RWPE2 (cell line): ENCODE measurements around the gene ARHGAP26.
A peak's percentile ranks its signal among the peaks of the same experiment; 100 is the strongest.

Experiments used
- ATAC-seq: fragments of 200-7000 bp; cut with Tn5 transposase; 3 replicates; pipeline ENCODE4 v1.9.1; 2021; ENCODE audit warnings: low read depth
- DNase-seq: peaks from one replicate; pipeline ENCODE4 v3.0.0-alpha.2; 2020; ENCODE audit warnings: low spot score
- H3K27ac ChIP-seq: fragments of 450-650 bp; 2 replicates; pipeline ENCODE4 v1.5.1; 2017; ENCODE audit warnings: mild to moderate bottlenecking; ENCODE audit not compliant: poor library complexity, severe bottlenecking
- H3K27me3 ChIP-seq: fragments of 250-450 bp; sonication (Bioruptor Pico); 2 replicates; pipeline ENCODE4 v1.5.1; 2021; ENCODE audit warnings: mild to moderate bottlenecking, moderate library complexity; ENCODE audit not compliant: insufficient read depth, poor library complexity, severe bottlenecking
- H3K36me3 ChIP-seq: fragments of 250-450 bp; sonication (Bioruptor Pico); 2 replicates; pipeline ENCODE4 v1.5.1; 2020; ENCODE audit warnings: low read depth, mild to moderate bottlenecking, moderate library complexity
- H3K4me1 ChIP-seq: fragments of 250-450 bp; sonication (Bioruptor Pico); 2 replicates; pipeline ENCODE4 v1.5.1; 2021; ENCODE audit warnings: mild to moderate bottlenecking, moderate library complexity; ENCODE audit not compliant: insufficient read depth, poor library complexity, severe bottlenecking
- H3K4me3 ChIP-seq: fragments of 250-450 bp; sonication (Bioruptor Pico); 2 replicates; pipeline ENCODE4 v1.5.1; 2021; ENCODE audit warnings: mild to moderate bottlenecking, moderate library complexity; ENCODE audit not compliant: severe bottlenecking
- H3K9me3 ChIP-seq: fragments of 250-450 bp; sonication (Bioruptor Pico); 2 replicates; pipeline ENCODE4 v1.5.1; 2021; ENCODE audit warnings: mild to moderate bottlenecking, moderate library complexity; ENCODE audit not compliant: severe bottlenecking
- TF ChIP-seq, protein P1 (sequence below): fragments of 450-650 bp; IDR thresholded peaks from one replicate; pipeline ENCODE4 v1.5.1; 2017; ENCODE audit warnings: mild to moderate bottlenecking, moderate library complexity; ENCODE audit not compliant: poor library complexity, severe bottlenecking

ARHGAP26 gene

GRCh38 chr5:143073766-143074165 lies 303.6 kb downstream of the ARHGAP26 start:
- peaks cover 9% of the 10 kb centered on the region for H3K4me1 ChIP-seq
- no peak for ATAC-seq
- DNase-seq: no peak

DNA sequence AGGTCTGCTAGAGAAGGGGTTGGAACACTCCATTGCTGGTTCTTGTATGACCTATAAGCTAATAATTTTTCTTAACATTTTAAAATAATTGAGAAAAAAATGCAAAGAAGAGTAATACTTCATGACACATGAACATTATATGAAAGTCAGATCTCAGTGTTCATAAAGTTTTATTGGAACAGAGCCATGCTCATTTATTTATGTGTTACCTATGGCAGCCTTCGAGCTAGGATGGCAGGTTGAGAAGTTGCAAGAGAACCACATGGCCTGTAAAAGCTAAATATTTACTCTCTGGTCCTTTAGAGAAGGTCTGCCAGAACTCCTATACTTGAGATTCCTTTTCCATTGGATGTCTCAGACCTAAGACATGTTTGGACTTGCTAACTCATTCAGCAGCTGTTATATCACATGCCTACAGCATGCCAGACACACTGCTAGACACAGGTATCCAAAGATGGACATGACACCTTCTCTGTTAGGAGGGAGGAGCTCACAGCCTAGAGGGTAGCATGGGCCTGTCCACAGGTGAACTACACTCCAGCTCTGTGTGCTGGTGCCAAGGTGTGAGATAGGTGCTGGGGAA lies 304.3 kb downstream of the ARHGAP26 start:
- ATAC-seq (peak; percentile 64), DNase-seq (no peak)
- TF ChIP-seq, protein P1, sequence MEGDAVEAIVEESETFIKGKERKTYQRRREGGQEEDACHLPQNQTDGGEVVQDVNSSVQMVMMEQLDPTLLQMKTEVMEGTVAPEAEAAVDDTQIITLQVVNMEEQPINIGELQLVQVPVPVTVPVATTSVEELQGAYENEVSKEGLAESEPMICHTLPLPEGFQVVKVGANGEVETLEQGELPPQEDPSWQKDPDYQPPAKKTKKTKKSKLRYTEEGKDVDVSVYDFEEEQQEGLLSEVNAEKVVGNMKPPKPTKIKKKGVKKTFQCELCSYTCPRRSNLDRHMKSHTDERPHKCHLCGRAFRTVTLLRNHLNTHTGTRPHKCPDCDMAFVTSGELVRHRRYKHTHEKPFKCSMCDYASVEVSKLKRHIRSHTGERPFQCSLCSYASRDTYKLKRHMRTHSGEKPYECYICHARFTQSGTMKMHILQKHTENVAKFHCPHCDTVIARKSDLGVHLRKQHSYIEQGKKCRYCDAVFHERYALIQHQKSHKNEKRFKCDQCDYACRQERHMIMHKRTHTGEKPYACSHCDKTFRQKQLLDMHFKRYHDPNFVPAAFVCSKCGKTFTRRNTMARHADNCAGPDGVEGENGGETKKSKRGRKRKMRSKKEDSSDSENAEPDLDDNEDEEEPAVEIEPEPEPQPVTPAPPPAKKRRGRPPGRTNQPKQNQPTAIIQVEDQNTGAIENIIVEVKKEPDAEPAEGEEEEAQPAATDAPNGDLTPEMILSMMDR: no peak
- no peaks in the 10 kb centered on the region for H3K9me3 ChIP-seq
- no peak overlapping the region for H3K4me3 ChIP-seq
- no peak overlapping the region for H3K27ac ChIP-seq
- H3K4me1 ChIP-seq: peaks cover 9% of the 10 kb centered on the region
- H3K27me3 ChIP-seq: no peaks in the 10 kb centered on the region
- no peaks in the 10 kb centered on the region for H3K36me3 ChIP-seq

More at GRCh38 chr5:143073766-143074165, 303.6 kb downstream of the ARHGAP26 start:
- H3K9me3 ChIP-seq: no peaks in the 10 kb centered on the region
- no peaks in the 10 kb centered on the region for H3K36me3 ChIP-seq
- no peak overlapping the region for H3K27ac ChIP-seq
- no peaks in the 10 kb centered on the region for H3K27me3 ChIP-seq
- H3K4me3 ChIP-seq: no peak overlapping the region
- TF ChIP-seq, protein P1: no peak

DNA sequence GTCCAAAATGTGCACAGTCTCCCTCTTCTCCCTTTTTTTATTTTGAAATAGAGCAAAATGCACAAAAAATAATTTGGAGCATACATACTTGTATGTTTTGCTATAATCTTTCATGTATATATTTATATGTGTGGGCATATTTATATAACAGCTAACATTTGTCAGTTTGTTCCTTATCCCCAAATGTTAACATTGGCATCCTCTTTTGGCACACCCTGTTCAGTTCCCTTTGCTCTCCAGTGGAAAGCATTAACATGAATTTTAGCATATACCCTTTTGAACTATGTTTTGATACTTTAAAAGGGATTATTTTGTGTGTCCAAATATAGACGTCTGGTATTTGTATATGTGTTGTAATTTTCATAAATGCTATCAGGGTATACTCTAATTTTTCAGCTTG lies 306.2 kb downstream of the ARHGAP26 start:
- H3K4me3 ChIP-seq: no peak overlapping the region
- DNase-seq (no peak), ATAC-seq (no peak)
- TF ChIP-seq, protein P1: no peak
- no peaks in the 10 kb centered on the region for H3K27me3 ChIP-seq
- no peaks in the 10 kb centered on the region for H3K9me3 ChIP-seq
- peaks cover 9% of the 10 kb centered on the region for H3K4me1 ChIP-seq
- H3K36me3 ChIP-seq: no peaks in the 10 kb centered on the region
- H3K27ac ChIP-seq: no peak overlapping the region

GRCh38 chr5:143077453-143078103 lies 307.4 kb downstream of the ARHGAP26 start:
- ATAC-seq (no peak), DNase-seq (no peak)
- no peaks in the 10 kb centered on the region for H3K36me3 ChIP-seq
- no peak overlapping the region for H3K4me3 ChIP-seq
- H3K27ac ChIP-seq: no peak overlapping the region
- H3K4me1 ChIP-seq: peaks cover 9% of the 10 kb centered on the region
- no peaks in the 10 kb centered on the region for H3K27me3 ChIP-seq
- TF ChIP-seq, protein P1: no peak
- H3K9me3 ChIP-seq: no peaks in the 10 kb centered on the region

DNA sequence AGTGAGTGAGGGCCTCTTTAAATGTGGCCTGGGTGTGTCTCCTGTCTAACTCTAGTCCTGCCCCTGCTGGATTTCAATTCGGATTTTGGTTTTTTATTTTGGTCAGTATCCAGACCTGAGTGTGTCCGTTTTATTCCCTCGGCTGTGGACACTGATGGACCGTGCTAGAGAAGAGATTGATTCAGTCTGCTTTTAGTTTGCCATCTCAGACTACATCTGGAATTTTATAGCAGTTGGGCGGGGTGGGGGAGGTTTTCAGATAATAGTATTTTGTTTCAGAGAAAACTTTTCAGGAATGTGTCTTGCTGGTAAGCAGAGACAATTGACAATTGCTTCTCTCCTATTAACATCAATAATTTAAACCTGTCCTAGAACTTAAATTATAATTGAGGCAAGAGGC lies 308.1 kb downstream of the ARHGAP26 start:
- H3K36me3 ChIP-seq: no peaks in the 10 kb centered on the region
- TF ChIP-seq, protein P1: no peak
- no peak overlapping the region for H3K4me3 ChIP-seq
- DNase-seq (no peak), ATAC-seq (no peak)
- peaks cover 9% of the 10 kb centered on the region for H3K4me1 ChIP-seq
- H3K27ac ChIP-seq: no peak overlapping the region
- H3K27me3 ChIP-seq: no peaks in the 10 kb centered on the region
- H3K9me3 ChIP-seq: no peaks in the 10 kb centered on the region
